Lower lobe of right lung (tissue), 2 donors: ENCODE results near the gene DLGAP1. TPM values are rescaled to one million over a fixed set of nuclear protein-coding genes. Genes with fewer than 3 reads are reported as not detected.

Source experiments
- ATAC-seq, 2 donors: fragments of 200-7000 bp; cut with Tn5 transposase; one replicate each; pipeline ENCODE4 v1.9.1; 2020 to 2022; ENCODE audit warnings: mild to moderate bottlenecking in 2 of 2, moderate library complexity in 2 of 2
- DNase-seq: peaks from one replicate; pipeline ENCODE4 v3.0.0-alpha.2; 2020
- H3K27ac ChIP-seq: fragments of 200-600 bp; one replicate; pipeline ENCODE4 v1.8.0; 2022
- H3K27me3 ChIP-seq: fragments of 200-600 bp; one replicate; pipeline ENCODE4 v1.8.0; 2022; ENCODE audit warnings: low read depth
- H3K36me3 ChIP-seq: fragments of 200-600 bp; one replicate; pipeline ENCODE4 v1.8.0; 2022; ENCODE audit warnings: mild to moderate bottlenecking
- H3K4me1 ChIP-seq: fragments of 200-600 bp; one replicate; pipeline ENCODE4 v1.8.0; 2022
- H3K4me3 ChIP-seq: fragments of 200-600 bp; one replicate; pipeline ENCODE4 v1.8.0; 2022; ENCODE audit warnings: mild to moderate bottlenecking
- H3K9me3 ChIP-seq: fragments of 200-600 bp; one replicate; pipeline ENCODE4 v1.8.0; 2022
- intact Hi-C: fragments of 100-400 bp; cut with DNase I; formaldehyde crosslinking; loops from one replicate; pipeline ENCODE4 v1.11.0; 2022
- total RNA-seq: library from RNA; stranded (reverse); fragmentation: NEBNext Ultra II Directional; extraction: Animal tissue kit (Norgen Biotek cat#: 25700); gene quantifications from one replicate; pipeline ENCODE4 v1.2.1, GENCODE V29; 2021
- TF ChIP-seq, protein P1 (sequence below): fragments of 200-600 bp; IDR thresholded peaks from one replicate; pipeline ENCODE4 v1.8.0; 2022; ENCODE audit warnings: antibody characterized with exemption, mild to moderate bottlenecking
- donor health status: DM: no; HTN: yes; CAD: no; lungs with severe emphysema.

Gene DLGAP1
- total RNA-seq, 1 donor from 2014 or later, result 3.8 TPM

GRCh38 chr18:4405965-4406364 lies 49.1 kb downstream of the DLGAP1 start:
- no peak for DNase-seq
- H3K27ac ChIP-seq, result no peak overlapping the region
- no peaks in the 10 kb centered on the region for H3K36me3 ChIP-seq
- intact Hi-C loops, result no loop called here
- H3K9me3 ChIP-seq, result no peaks in the 10 kb centered on the region
- H3K27me3 ChIP-seq, result no peaks in the 10 kb centered on the region
- no peak overlapping the region for H3K4me3 ChIP-seq
- ATAC-seq, result no peak
- H3K4me1 ChIP-seq, result no peaks in the 10 kb centered on the region
- TF ChIP-seq, protein P1, sequence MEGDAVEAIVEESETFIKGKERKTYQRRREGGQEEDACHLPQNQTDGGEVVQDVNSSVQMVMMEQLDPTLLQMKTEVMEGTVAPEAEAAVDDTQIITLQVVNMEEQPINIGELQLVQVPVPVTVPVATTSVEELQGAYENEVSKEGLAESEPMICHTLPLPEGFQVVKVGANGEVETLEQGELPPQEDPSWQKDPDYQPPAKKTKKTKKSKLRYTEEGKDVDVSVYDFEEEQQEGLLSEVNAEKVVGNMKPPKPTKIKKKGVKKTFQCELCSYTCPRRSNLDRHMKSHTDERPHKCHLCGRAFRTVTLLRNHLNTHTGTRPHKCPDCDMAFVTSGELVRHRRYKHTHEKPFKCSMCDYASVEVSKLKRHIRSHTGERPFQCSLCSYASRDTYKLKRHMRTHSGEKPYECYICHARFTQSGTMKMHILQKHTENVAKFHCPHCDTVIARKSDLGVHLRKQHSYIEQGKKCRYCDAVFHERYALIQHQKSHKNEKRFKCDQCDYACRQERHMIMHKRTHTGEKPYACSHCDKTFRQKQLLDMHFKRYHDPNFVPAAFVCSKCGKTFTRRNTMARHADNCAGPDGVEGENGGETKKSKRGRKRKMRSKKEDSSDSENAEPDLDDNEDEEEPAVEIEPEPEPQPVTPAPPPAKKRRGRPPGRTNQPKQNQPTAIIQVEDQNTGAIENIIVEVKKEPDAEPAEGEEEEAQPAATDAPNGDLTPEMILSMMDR, result no peak

- H3K27ac ChIP-seq, result no peak overlapping the region
- no peaks in the 10 kb centered on the region for H3K9me3 ChIP-seq
- ATAC-seq (no peak), DNase-seq (no peak)
- TF ChIP-seq, protein P1, result no peak
- no peaks in the 10 kb centered on the region for H3K4me1 ChIP-seq
- H3K27me3 ChIP-seq, result no peaks in the 10 kb centered on the region
- intact Hi-C loops, result no loop called here
- H3K36me3 ChIP-seq, result no peaks in the 10 kb centered on the region
- no peak overlapping the region for H3K4me3 ChIP-seq
Observed at GRCh38 chr18:4403836-4404235, 51.3 kb downstream of the DLGAP1 start.

GRCh38 chr18:4400911-4401310 lies 54.2 kb downstream of the DLGAP1 start:
- Histone ChIP-seq H3K27me3 (no peaks in the 10 kb centered on the region), H3K9me3 (no peaks in the 10 kb centered on the region), H3K36me3 (no peaks in the 10 kb centered on the region), H3K27ac (no peak overlapping the region), H3K4me1 (no peaks in the 10 kb centered on the region), H3K4me3 (no peak overlapping the region)
- ATAC-seq, result peak in 1 of 2 donors; percentile 49
- no peak for DNase-seq
- intact Hi-C loops, result no loop called here
- TF ChIP-seq, protein P1, result no peak

DNA sequence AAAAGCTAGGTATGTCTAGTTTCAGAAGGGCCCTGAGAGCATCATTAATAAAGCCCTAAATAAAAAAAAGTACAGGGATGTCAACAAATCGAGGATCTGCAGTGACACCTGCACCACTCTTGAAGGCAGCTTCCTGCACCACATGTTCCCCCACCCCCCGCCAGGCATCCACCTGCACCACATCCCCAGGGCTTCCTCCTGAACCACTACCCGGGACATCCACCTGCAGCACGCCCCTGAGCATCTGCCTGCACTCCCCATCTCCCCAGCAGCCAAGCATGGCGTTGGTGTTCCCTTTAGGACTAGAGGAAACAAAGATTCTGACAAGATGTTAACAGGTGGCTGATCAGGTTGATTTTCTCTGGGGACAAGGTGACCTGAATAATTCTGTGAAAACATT lies 55.2 kb downstream of the DLGAP1 start:
- intact Hi-C loops, result no loop called here
- ATAC-seq, result no peak
- Histone ChIP-seq H3K27me3 (no peaks in the 10 kb centered on the region), H3K36me3 (no peaks in the 10 kb centered on the region), H3K9me3 (no peaks in the 10 kb centered on the region), H3K4me1 (no peaks in the 10 kb centered on the region), H3K4me3 (no peak overlapping the region), H3K27ac (no peak overlapping the region)
- no peak for DNase-seq
- TF ChIP-seq, protein P1, result no peak

DNA sequence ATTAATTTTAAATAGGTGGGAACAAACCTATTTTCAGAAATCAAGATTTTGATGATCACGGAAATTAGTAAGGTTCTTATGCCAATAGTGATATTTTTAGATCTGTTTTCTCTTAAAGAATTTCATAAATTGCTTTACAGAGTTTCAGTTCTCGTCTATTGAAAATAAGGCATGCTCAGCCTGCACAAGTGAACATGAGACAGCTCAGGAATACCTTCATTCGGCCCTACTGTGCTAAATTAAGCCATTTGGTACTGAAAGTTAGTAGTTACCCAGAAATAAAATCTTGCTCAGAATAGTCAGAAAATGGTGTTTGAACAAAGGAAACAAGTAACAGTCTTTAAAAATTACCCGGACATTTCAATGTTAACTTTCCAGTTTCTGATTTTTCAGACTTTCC lies 60.4 kb downstream of the DLGAP1 start:
- Histone ChIP-seq H3K27me3 (no peaks in the 10 kb centered on the region), H3K4me1 (no peaks in the 10 kb centered on the region), H3K9me3 (no peaks in the 10 kb centered on the region), H3K4me3 (no peak overlapping the region), H3K36me3 (no peaks in the 10 kb centered on the region), H3K27ac (no peak overlapping the region)
- ATAC-seq (no peak), DNase-seq (no peak)
- intact Hi-C loops, result no loop called here
- TF ChIP-seq, protein P1, result no peak

GRCh38 chr18:4391859-4392258 lies 63.2 kb downstream of the DLGAP1 start:
- no peaks in the 10 kb centered on the region for H3K27me3 ChIP-seq
- TF ChIP-seq, protein P1, result no peak
- H3K36me3 ChIP-seq, result no peaks in the 10 kb centered on the region
- ATAC-seq (no peak), DNase-seq (no peak)
- no peak overlapping the region for H3K27ac ChIP-seq
- H3K4me1 ChIP-seq, result no peaks in the 10 kb centered on the region
- intact Hi-C loops, result no loop called here
- H3K9me3 ChIP-seq, result no peaks in the 10 kb centered on the region
- H3K4me3 ChIP-seq, result no peak overlapping the region
